Sigmoid colon (tissue), 4 donors: ENCODE data around the gene ITPA.

Experiments used
- CTCF ChIP-seq, 4 experiments: fragments of 450-650 bp in 3 of 4; fragments of 200-600 bp in 1 of 4; IDR thresholded peaks; one replicate each; pipeline ENCODE4 v1.5.1; 2016 to 2019; ENCODE audit warnings: antibody characterized with exemption in 4 of 4, mild to moderate bottlenecking in 3 of 4, moderate library complexity in 2 of 4
- POLR2A ChIP-seq, 2 donors: fragments of 450-650 bp; IDR thresholded peaks; one replicate each; pipeline ENCODE4 v1.6.1; 2016; ENCODE audit warnings: antibody characterized with exemption in 2 of 2, mild to moderate bottlenecking in 2 of 2, moderate library complexity in 2 of 2
- POLR2AphosphoS5 ChIP-seq, 4 donors: sonication (generic); formaldehyde crosslinking; IDR thresholded peaks; one replicate each; pipeline ENCODE4 v1.6.1; 2017; ENCODE audit warnings: antibody characterized with exemption in 4 of 4

GRCh38 chr20:3193806-3194616 is 15.3 kb upstream of the ITPA start:
- TF ChIP-seq CTCF (IDR thresholded peaks at IDR 0.05) = no peak
- no peak for TF ChIP-seq POLR2AphosphoS5 (IDR thresholded peaks at IDR 0.05)
- no peak for TF ChIP-seq POLR2A (IDR thresholded peaks at IDR 0.05)
